Trophoblast cell (in vitro differentiated cells and primary cell): ENCODE measurements around the gene LMTK2.

Source experiments
- DNase-seq, 2 donors: peaks; one replicate each; pipeline ENCODE4 v3.0.0-alpha.2; 2016
- H2AFZ ChIP-seq: 2 replicates; pipeline ENCODE4 v1.6.1; 2013; ENCODE audit warnings: low read length, moderate library complexity, mild to moderate bottlenecking; ENCODE audit not compliant: insufficient read depth, poor library complexity
- H2AK5ac ChIP-seq: 2 replicates; pipeline ENCODE4 v1.6.1; 2013; ENCODE audit warnings: mild to moderate bottlenecking, low read length
- H2BK120ac ChIP-seq: 2 replicates; pipeline ENCODE4 v1.6.1; 2013; ENCODE audit warnings: low read length, mild to moderate bottlenecking, moderate library complexity; ENCODE audit not compliant: insufficient read depth, poor library complexity
- H2BK12ac ChIP-seq: 2 replicates; pipeline ENCODE4 v1.6.1; 2013; ENCODE audit warnings: mild to moderate bottlenecking, low read length, moderate library complexity
- H2BK5ac ChIP-seq: 2 replicates; pipeline ENCODE4 v1.6.1; 2013; ENCODE audit warnings: low read length, low read depth, moderate library complexity, mild to moderate bottlenecking; ENCODE audit not compliant: poor library complexity
- H3K14ac ChIP-seq: 2 replicates; pipeline ENCODE4 v1.6.1; 2013; ENCODE audit warnings: mild to moderate bottlenecking, low read length
- H3K18ac ChIP-seq: 2 replicates; pipeline ENCODE4 v1.6.1; 2013; ENCODE audit warnings: mild to moderate bottlenecking, low read length
- H3K23ac ChIP-seq: 2 replicates; pipeline ENCODE4 v1.6.1; 2013; ENCODE audit warnings: low read length
- H3K27ac ChIP-seq: 2 replicates; pipeline ENCODE4 v1.5.1; 2013; ENCODE audit warnings: low read depth, mild to moderate bottlenecking, inconsistent platforms, low read length, moderate library complexity
- H3K27me3 ChIP-seq: 2 replicates; pipeline ENCODE4 v1.6.1; 2013; ENCODE audit warnings: inconsistent platforms, mild to moderate bottlenecking, low read length, moderate library complexity; ENCODE audit not compliant: insufficient read depth
- H3K36me3 ChIP-seq, 2 experiments: 1 replicate in 1 of 2; 2 replicates in 1 of 2; pipeline ENCODE4 v1.6.1; 2013; ENCODE audit warnings: low read length in 2 of 2, mild to moderate bottlenecking in 2 of 2, moderate library complexity in 1 of 2; ENCODE audit not compliant: insufficient read depth in 2 of 2, control insufficient read depth in 1 of 2
- H3K4ac ChIP-seq: 2 replicates; pipeline ENCODE4 v1.6.1; 2013; ENCODE audit warnings: low read depth, mild to moderate bottlenecking, low read length, moderate library complexity
- H3K4me1 ChIP-seq, 2 experiments: 1 replicate in 1 of 2; 2 replicates in 1 of 2; pipeline ENCODE4 v1.6.1; 2013; ENCODE audit warnings: low read length in 2 of 2, mild to moderate bottlenecking in 2 of 2, moderate library complexity in 1 of 2; ENCODE audit not compliant: insufficient read depth in 2 of 2, control insufficient read depth in 1 of 2
- H3K4me2 ChIP-seq: 2 replicates; pipeline ENCODE4 v1.6.1; 2013; ENCODE audit warnings: inconsistent platforms, mild to moderate bottlenecking, low read length, moderate library complexity
- H3K4me3 ChIP-seq: 2 replicates; pipeline ENCODE4 v1.5.1; 2013; ENCODE audit warnings: mild to moderate bottlenecking, low read depth, low read length, inconsistent platforms
- H3K79me1 ChIP-seq: one replicate; pipeline ENCODE4 v1.6.1; 2013; ENCODE audit warnings: low read length
- H3K79me2 ChIP-seq: 2 replicates; pipeline ENCODE4 v1.6.1; 2013; ENCODE audit warnings: low read length, mild to moderate bottlenecking; ENCODE audit not compliant: control insufficient read depth, insufficient read depth, poor library complexity
- H3K9ac ChIP-seq: 2 replicates; pipeline ENCODE4 v1.6.1; 2013; ENCODE audit warnings: mild to moderate bottlenecking, low read length
- H3K9me3 ChIP-seq: 2 replicates; pipeline ENCODE4 v1.6.1; 2013; ENCODE audit warnings: low read depth, mild to moderate bottlenecking, control low read depth, inconsistent platforms, low read length; ENCODE audit not compliant: insufficient read depth
- H4K12ac ChIP-seq: 2 replicates; pipeline ENCODE4 v1.6.1; 2013; ENCODE audit warnings: low read depth, mild to moderate bottlenecking, low read length, moderate library complexity
- H4K8ac ChIP-seq: 2 replicates; pipeline ENCODE4 v1.6.1; 2013; ENCODE audit warnings: low read depth, mild to moderate bottlenecking, low read length, moderate library complexity
- H4K91ac ChIP-seq: one replicate; pipeline ENCODE4 v1.6.1; 2013; ENCODE audit warnings: low read depth, mild to moderate bottlenecking, low read length, moderate library complexity
- WGBS: extraction: QIAGEN DNeasy Blood & Tissue Kit; methylation state at CpG from one replicate; pipeline ENCODE4 v1.1.7; 2013; ENCODE audit warnings: missing lambda C conversion rate; ENCODE audit not compliant: insufficient read length, insufficient coverage; ENCODE audit errors: extremely low coverage; 5-methylcytosine and 5-hydroxymethylcytosine counted together

LMTK2 gene

GRCh38 chr7:98254951-98255610 is 148.4 kb downstream of the LMTK2 start:
- no peak overlapping the region for H2AFZ ChIP-seq
- no peak overlapping the region for H2BK12ac ChIP-seq
- H3K23ac ChIP-seq: no peak overlapping the region
- H3K4me2 ChIP-seq: no peak overlapping the region
- H3K9ac ChIP-seq: no peak overlapping the region
- peaks cover 5 to 9% of the 10 kb centered on the region in 2 experiments for H3K4me1 ChIP-seq
- no peak overlapping the region for H3K18ac ChIP-seq
- peaks cover 6% of the 10 kb centered on the region for H3K79me2 ChIP-seq
- H2BK120ac ChIP-seq: no peak overlapping the region
- H3K27ac ChIP-seq: no peak overlapping the region
- H3K27me3 ChIP-seq: no peaks in the 10 kb centered on the region
- peaks cover 3 to 4% of the 10 kb centered on the region in 2 experiments for H3K36me3 ChIP-seq
- H2BK5ac ChIP-seq: no peak overlapping the region
- peaks cover 6% of the 10 kb centered on the region for H3K79me1 ChIP-seq
- H2AK5ac ChIP-seq: no peak overlapping the region
- H3K4ac ChIP-seq: no peak overlapping the region
- DNase-seq: no peak
- no peak overlapping the region for H3K14ac ChIP-seq
- H3K4me3 ChIP-seq: no peak overlapping the region
- H4K8ac ChIP-seq: no peak overlapping the region
- no peaks in the 10 kb centered on the region for H3K9me3 ChIP-seq
- H4K12ac ChIP-seq: no peak overlapping the region
- H4K91ac ChIP-seq: no peak overlapping the region
- no CpG with 5 or more reads among the region's 11 CpGs for WGBS

- H3K36me3 ChIP-seq: peaks cover 6 to 7% of the 10 kb centered on the region in 2 experiments
- H3K79me1 ChIP-seq: peaks cover 6% of the 10 kb centered on the region
- no peak overlapping the region for H3K27ac ChIP-seq
- DNase-seq: no peak
- H3K4ac ChIP-seq: no peak overlapping the region
- no peak overlapping the region for H4K8ac ChIP-seq
- H3K79me2 ChIP-seq: peaks cover 6% of the 10 kb centered on the region
- H3K9ac ChIP-seq: no peak overlapping the region
- no peak overlapping the region for H2BK5ac ChIP-seq
- no peak overlapping the region for H3K14ac ChIP-seq
- H3K18ac ChIP-seq: no peak overlapping the region
- no peak overlapping the region for H3K4me3 ChIP-seq
- no peak overlapping the region for H2AFZ ChIP-seq
- no peak overlapping the region for H2BK12ac ChIP-seq
- no peak overlapping the region for H2BK120ac ChIP-seq
- H3K4me2 ChIP-seq: no peak overlapping the region
- no peak overlapping the region for H4K91ac ChIP-seq
- H3K23ac ChIP-seq: no peak overlapping the region
- no peaks in the 10 kb centered on the region for H3K27me3 ChIP-seq
- no peak overlapping the region for H4K12ac ChIP-seq
- WGBS: no CpG with 5 or more reads among the region's 7 CpGs
- peaks cover 4 to 5% of the 10 kb centered on the region in 2 experiments for H3K4me1 ChIP-seq
- H2AK5ac ChIP-seq: no peak overlapping the region
- peaks cover 2% of the 10 kb centered on the region for H3K9me3 ChIP-seq
These were observed 149.8 kb downstream of the LMTK2 start for GRCh38 chr7:98256431-98256830.

GRCh38 chr7:98257701-98258100 is 151.0 kb downstream of the LMTK2 start:
- H3K4me1 ChIP-seq: peaks cover 1 to 3% of the 10 kb centered on the region in 2 experiments
- H3K27me3 ChIP-seq: no peaks in the 10 kb centered on the region
- peaks cover 10 to 11% of the 10 kb centered on the region in 2 experiments for H3K36me3 ChIP-seq
- no peak overlapping the region for H3K4me2 ChIP-seq
- H3K9me3 ChIP-seq: peaks cover 5% of the 10 kb centered on the region
- no peak overlapping the region for H3K14ac ChIP-seq
- no peak overlapping the region for H4K91ac ChIP-seq
- H3K4me3 ChIP-seq: no peak overlapping the region
- H2BK120ac ChIP-seq: no peak overlapping the region
- no peaks in the 10 kb centered on the region for H3K79me2 ChIP-seq
- H3K9ac ChIP-seq: no peak overlapping the region
- H3K4ac ChIP-seq: no peak overlapping the region
- no peak overlapping the region for H2AFZ ChIP-seq
- no peak overlapping the region for H4K12ac ChIP-seq
- H3K18ac ChIP-seq: no peak overlapping the region
- WGBS: no CpG with 5 or more reads among the region's 6 CpGs
- no peak overlapping the region for H4K8ac ChIP-seq
- no peak overlapping the region for H3K23ac ChIP-seq
- H2BK12ac ChIP-seq: no peak overlapping the region
- DNase-seq: peak; percentile 53 to 54
- no peaks in the 10 kb centered on the region for H3K79me1 ChIP-seq
- no peak overlapping the region for H2AK5ac ChIP-seq
- no peak overlapping the region for H2BK5ac ChIP-seq
- H3K27ac ChIP-seq: no peak overlapping the region
